ENCODE results near the gene THRB. TPM values are rescaled to one million over a fixed set of nuclear protein-coding genes. Genes with fewer than 3 reads are reported as not detected.
A peak's percentile ranks its signal among the peaks of the same experiment; 100 is the strongest.

THRB gene
- total RNA-seq, 3 donors from 2014 or later = not detected

GRCh38 chr3:24504772-24505171 lies 10.1 kb upstream of the THRB start:
- Mint-ChIP-seq H3K9me3 (no peaks in the 10 kb centered on the region), H3K4me3 (no peak overlapping the region), H3K27me3 (ENCODE audit: low read depth) (peaks cover 2% of the 10 kb centered on the region), H3K36me3 (ENCODE audit: insufficient read depth) (no peaks in the 10 kb centered on the region), H3K4me1 (ENCODE audit: low read depth) (no peaks in the 10 kb centered on the region)
- DNase-seq (no peak), ATAC-seq (no peak)

DNA sequence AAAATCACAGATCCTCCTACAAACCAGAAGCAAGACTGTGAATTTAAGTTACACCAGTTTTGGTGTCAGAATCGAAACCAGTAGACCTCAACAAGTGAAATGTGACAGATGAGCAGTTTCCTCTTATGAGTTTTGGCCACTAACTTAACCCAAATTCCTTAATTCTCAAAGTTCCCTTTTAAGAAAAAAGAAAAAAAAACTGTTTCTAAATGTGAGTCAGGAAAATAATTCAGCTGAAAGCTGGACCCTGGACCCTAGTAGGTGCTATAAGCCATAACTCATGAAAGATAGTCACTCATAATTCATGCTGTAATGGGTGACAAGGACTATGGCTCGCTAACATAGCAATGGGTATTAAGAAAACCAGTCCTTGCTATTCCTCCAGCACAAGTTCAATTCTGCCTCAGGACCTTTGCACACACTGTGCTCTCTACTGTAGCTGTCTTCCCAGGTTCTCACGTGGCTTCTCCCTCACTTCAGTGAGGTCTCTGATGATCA lies 9.0 kb upstream of the THRB start:
- Mint-ChIP-seq H3K9me3 (no peaks in the 10 kb centered on the region), H3K27me3 (ENCODE audit: low read depth) (peaks cover 2% of the 10 kb centered on the region), H3K4me3 (no peak overlapping the region), H3K4me1 (ENCODE audit: low read depth) (no peaks in the 10 kb centered on the region), H3K36me3 (ENCODE audit: insufficient read depth) (no peaks in the 10 kb centered on the region)
- ATAC-seq (no peak), DNase-seq (no peak)

DNA sequence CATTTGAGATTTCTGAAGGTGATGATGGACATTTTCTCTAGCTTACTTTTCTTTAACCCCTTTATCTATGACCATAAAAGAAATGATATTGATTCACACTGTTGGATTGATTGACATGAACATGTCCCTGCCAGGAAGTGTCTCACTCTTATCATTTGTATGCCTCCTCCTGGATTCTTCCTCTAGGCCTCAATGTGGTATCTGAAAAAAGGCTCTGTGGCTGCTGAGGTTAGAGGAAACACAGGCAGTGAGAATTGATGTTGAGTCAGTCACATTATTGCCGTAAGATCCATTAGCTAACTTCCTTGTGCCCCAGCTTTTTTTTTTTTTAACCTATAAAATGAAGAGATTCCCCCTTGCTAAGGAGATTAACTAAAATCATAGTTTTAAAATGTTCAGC lies 8.0 kb upstream of the THRB start:
- DNase-seq (no peak), ATAC-seq (no peak)
- Mint-ChIP-seq H3K27me3 (ENCODE audit: low read depth) (peaks cover 12% of the 10 kb centered on the region), H3K36me3 (ENCODE audit: insufficient read depth) (no peaks in the 10 kb centered on the region), H3K4me3 (no peak overlapping the region), H3K4me1 (ENCODE audit: low read depth) (no peaks in the 10 kb centered on the region), H3K9me3 (no peaks in the 10 kb centered on the region)

DNA sequence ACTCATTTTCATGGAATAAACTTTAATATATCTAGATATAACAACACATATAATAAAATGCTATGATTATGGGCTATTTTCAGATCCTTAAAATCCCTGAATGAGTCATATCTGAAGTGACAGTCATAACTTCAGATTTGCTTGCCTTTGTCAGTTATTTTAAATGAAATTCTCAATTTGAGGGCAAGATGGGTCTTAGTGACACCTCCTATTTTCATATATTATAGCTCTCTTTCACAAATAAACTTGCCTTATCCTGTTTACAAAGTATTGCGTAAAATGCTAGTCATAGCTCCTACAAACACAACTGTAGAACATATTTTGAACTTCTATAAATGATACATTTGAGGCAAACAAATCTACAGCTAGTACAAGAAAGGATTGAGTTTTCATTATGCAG lies 6.2 kb upstream of the THRB start:
- Mint-ChIP-seq H3K27me3 (ENCODE audit: low read depth) (peaks cover 28% of the 10 kb centered on the region), H3K4me1 (ENCODE audit: low read depth) (no peaks in the 10 kb centered on the region), H3K36me3 (ENCODE audit: insufficient read depth) (no peaks in the 10 kb centered on the region), H3K4me3 (no peak overlapping the region), H3K9me3 (no peaks in the 10 kb centered on the region)
- DNase-seq (no peak), ATAC-seq (no peak)

- ATAC-seq (no peak), DNase-seq (no peak)
- no peaks in the 10 kb centered on the region for H3K36me3 Mint-ChIP-seq (ENCODE audit: insufficient read depth)
- H3K4me1 Mint-ChIP-seq (ENCODE audit: low read depth) = no peaks in the 10 kb centered on the region
- H3K27me3 Mint-ChIP-seq (ENCODE audit: low read depth) = peaks cover 33% of the 10 kb centered on the region
- no peak overlapping the region for H3K4me3 Mint-ChIP-seq
- H3K9me3 Mint-ChIP-seq = no peaks in the 10 kb centered on the region
These were observed 5.3 kb upstream of the THRB start for GRCh38 chr3:24499991-24500390.

DNA sequence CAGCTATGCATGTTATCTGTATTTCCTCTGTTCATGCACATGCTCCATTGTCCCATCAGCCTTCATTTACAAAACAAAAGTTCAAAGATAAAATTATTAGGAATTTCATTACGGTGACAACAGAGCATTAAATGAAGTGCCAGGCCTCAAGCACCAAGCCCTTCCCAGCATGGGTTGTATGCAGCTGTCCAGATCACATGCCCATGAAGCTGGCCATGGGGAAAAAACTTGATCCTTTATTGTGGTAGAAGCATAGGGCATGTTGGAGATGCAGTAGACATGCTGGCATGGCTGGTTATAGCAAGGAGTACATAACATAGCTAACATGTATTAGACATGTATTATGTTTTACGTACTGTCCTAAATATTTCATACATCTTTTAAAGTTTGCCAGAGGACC lies 4.1 kb upstream of the THRB start:
- H3K36me3 Mint-ChIP-seq (ENCODE audit: insufficient read depth) = no peaks in the 10 kb centered on the region
- no peaks in the 10 kb centered on the region for H3K4me1 Mint-ChIP-seq (ENCODE audit: low read depth)
- no peak for ATAC-seq
- peaks cover 41% of the 10 kb centered on the region for H3K27me3 Mint-ChIP-seq (ENCODE audit: low read depth)
- H3K9me3 Mint-ChIP-seq = no peaks in the 10 kb centered on the region
- no peak overlapping the region for H3K4me3 Mint-ChIP-seq
- DNase-seq = no peak

DNA sequence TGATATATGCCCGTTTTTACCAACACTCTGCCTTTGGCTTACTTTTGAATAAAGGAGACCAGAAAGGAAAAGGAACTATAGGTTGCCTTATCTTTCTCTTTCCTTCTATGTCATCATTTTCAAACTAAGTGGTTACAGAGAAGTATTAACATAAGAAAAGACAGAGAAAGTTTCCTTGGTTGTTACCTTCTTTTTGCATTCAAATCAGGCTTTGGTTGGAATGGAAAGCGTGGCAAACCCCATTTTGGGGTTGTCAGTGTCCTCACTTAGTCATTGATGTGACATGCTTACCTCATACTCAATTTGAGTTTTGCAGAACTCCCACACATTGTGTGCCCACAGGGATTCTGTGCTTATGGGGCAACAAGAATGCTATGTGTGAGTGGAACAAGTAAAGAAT lies 3.7 kb upstream of the THRB start:
- DNase-seq (no peak), ATAC-seq (peak in 1 of 2 donors; percentile 29)
- H3K36me3 Mint-ChIP-seq (ENCODE audit: insufficient read depth) = no peaks in the 10 kb centered on the region
- no peaks in the 10 kb centered on the region for H3K9me3 Mint-ChIP-seq
- peaks cover 45% of the 10 kb centered on the region for H3K27me3 Mint-ChIP-seq (ENCODE audit: low read depth)
- H3K4me3 Mint-ChIP-seq = no peak overlapping the region
- no peaks in the 10 kb centered on the region for H3K4me1 Mint-ChIP-seq (ENCODE audit: low read depth)

DNA sequence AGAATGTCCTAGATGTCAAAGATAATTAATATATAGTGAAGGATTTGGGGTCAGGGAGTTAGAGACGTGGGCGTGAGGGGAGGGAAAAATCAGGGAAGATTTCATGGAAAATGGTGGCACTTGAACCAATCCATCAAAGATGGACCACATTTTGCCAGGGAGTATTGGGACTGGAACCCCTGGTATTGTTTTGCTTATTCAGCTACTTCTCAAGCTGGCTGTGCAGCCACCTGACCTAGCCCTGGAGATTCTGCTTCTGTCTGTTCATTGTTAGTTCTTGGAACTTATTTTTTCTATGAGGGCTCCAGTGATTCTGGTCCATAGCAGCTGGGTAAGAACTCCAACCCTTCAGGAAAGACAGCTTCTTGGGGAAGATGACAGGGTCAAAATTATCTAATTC lies 3.3 kb upstream of the THRB start:
- H3K4me3 Mint-ChIP-seq = no peak overlapping the region
- peaks cover 49% of the 10 kb centered on the region for H3K27me3 Mint-ChIP-seq (ENCODE audit: low read depth)
- no peak for ATAC-seq
- no peaks in the 10 kb centered on the region for H3K36me3 Mint-ChIP-seq (ENCODE audit: insufficient read depth)
- DNase-seq = no peak
- H3K9me3 Mint-ChIP-seq = no peaks in the 10 kb centered on the region
- H3K4me1 Mint-ChIP-seq (ENCODE audit: low read depth) = no peaks in the 10 kb centered on the region

GRCh38 chr3:24496529-24497482 lies 2.2 kb upstream of the THRB start:
- Mint-ChIP-seq H3K27me3 (ENCODE audit: low read depth) (peaks cover 57% of the 10 kb centered on the region), H3K36me3 (ENCODE audit: insufficient read depth) (no peaks in the 10 kb centered on the region)
- ATAC-seq = no peak

DNA sequence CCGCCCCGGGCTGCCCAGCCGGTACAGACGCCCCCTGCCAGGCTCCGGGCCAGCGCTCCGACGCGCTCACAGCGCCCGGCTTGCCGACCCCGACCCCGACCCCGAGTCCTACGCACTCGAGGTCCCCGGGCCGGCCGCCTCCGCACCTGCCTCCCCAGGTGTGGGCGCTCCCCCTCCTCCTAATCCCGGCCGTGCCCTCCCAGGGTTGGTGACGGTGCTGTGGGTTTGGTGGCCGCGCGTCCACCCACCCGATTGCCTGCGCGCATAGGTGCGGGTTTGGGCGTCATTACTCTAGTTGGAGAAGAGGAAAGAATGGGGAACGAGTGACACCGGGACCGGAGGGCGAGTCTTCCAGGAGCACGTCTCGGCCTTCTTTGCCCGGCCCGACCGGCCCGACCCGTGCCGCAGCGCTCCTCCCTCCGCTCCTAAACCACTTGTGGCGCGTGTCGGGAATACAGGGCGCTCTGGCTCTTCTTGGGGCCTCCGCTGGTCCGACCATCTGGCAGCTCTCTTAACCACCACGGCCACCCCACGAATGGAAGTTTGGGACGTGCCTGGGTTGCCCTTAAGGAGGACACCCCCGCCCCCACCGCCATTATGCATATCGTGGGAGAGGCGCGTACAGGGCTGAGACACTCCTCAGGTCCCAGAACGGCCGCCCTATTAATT lies 810 bp upstream of the THRB start:
- H3K27me3 Mint-ChIP-seq (ENCODE audit: low read depth) = peaks cover 59% of the 10 kb centered on the region
- DNase-seq (no peak), ATAC-seq (peak; percentile 16 to 20)
- no peaks in the 10 kb centered on the region for H3K36me3 Mint-ChIP-seq (ENCODE audit: insufficient read depth)
- no peaks in the 10 kb centered on the region for H3K9me3 Mint-ChIP-seq
- H3K4me3 Mint-ChIP-seq = peak overlapping the region; percentile 57
- H3K4me1 Mint-ChIP-seq (ENCODE audit: low read depth) = no peaks in the 10 kb centered on the region

More at GRCh38 chr3:24496529-24497482, 2.2 kb upstream of the THRB start:
- Mint-ChIP-seq H3K9me3 (no peaks in the 10 kb centered on the region), H3K4me1 (ENCODE audit: low read depth) (no peaks in the 10 kb centered on the region), H3K4me3 (no peak overlapping the region)
- no peak for DNase-seq

GRCh38 chr3:24493746-24494617 lies 668 bp downstream of the THRB start:
- Mint-ChIP-seq H3K36me3 (ENCODE audit: insufficient read depth) (no peaks in the 10 kb centered on the region), H3K27me3 (ENCODE audit: low read depth) (peaks cover 59% of the 10 kb centered on the region), H3K9me3 (no peaks in the 10 kb centered on the region), H3K4me1 (ENCODE audit: low read depth) (no peaks in the 10 kb centered on the region), H3K4me3 (no peak overlapping the region)
- no peak for DNase-seq
- ATAC-seq = no peak

GRCh38 chr3:24492971-24493551 lies 1.6 kb downstream of the THRB start:
- Mint-ChIP-seq H3K4me1 (ENCODE audit: low read depth) (no peaks in the 10 kb centered on the region), H3K4me3 (no peak overlapping the region), H3K27me3 (ENCODE audit: low read depth) (peaks cover 53% of the 10 kb centered on the region), H3K9me3 (no peaks in the 10 kb centered on the region), H3K36me3 (ENCODE audit: insufficient read depth) (no peaks in the 10 kb centered on the region)
- ATAC-seq (no peak), DNase-seq (no peak)

DNA sequence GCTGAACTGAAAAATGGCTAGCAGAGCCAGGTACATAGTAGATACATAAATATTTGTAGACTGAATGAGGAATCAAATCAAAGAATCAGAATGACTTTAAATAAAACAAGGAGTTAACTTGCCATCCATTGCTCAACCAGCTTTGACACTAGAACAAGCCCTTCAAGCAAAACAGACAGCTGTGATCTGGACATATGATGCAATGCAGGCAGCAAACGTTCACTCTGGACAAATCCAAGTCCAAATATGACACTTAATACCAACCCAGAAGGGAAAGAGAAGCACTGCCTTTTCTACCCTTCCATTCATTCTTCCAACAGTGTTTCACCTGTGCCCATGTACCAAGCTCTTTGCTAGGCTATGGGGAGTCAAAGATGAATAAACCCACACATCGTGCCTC lies 4.5 kb downstream of the THRB start:
- no peaks in the 10 kb centered on the region for H3K9me3 Mint-ChIP-seq
- peaks cover 28% of the 10 kb centered on the region for H3K27me3 Mint-ChIP-seq (ENCODE audit: low read depth)
- no peak overlapping the region for H3K4me3 Mint-ChIP-seq
- DNase-seq (no peak), ATAC-seq (no peak)
- no peaks in the 10 kb centered on the region for H3K36me3 Mint-ChIP-seq (ENCODE audit: insufficient read depth)
- no peaks in the 10 kb centered on the region for H3K4me1 Mint-ChIP-seq (ENCODE audit: low read depth)

Data from activated T-cell treated with anti-CD3 and anti-CD28 coated beads, Interleukin-2, amount 50 U/mL, for 4 hours (primary cell).